ENCODE data around the gene GPA33.

GRCh38 chr1:167105271-167106118, 15.3 kb upstream of the GPA33 start:
- TF ChIP-seq, protein P1, sequence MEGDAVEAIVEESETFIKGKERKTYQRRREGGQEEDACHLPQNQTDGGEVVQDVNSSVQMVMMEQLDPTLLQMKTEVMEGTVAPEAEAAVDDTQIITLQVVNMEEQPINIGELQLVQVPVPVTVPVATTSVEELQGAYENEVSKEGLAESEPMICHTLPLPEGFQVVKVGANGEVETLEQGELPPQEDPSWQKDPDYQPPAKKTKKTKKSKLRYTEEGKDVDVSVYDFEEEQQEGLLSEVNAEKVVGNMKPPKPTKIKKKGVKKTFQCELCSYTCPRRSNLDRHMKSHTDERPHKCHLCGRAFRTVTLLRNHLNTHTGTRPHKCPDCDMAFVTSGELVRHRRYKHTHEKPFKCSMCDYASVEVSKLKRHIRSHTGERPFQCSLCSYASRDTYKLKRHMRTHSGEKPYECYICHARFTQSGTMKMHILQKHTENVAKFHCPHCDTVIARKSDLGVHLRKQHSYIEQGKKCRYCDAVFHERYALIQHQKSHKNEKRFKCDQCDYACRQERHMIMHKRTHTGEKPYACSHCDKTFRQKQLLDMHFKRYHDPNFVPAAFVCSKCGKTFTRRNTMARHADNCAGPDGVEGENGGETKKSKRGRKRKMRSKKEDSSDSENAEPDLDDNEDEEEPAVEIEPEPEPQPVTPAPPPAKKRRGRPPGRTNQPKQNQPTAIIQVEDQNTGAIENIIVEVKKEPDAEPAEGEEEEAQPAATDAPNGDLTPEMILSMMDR (conservative IDR thresholded peaks at IDR 0.05 in 1 of 2, IDR thresholded peaks at IDR 0.05 in 1 of 2; ENCODE audit: low read depth in 1 of 2, low read length in 2 of 2): no peak
- TF ChIP-seq EZH2 (IDR thresholded peaks at IDR 0.05; ENCODE audit: low read length, missing control alignments): no peak
